ENCODE measurements around the gene RPL35. TPM values are rescaled to one million over a fixed set of nuclear protein-coding genes. Genes with fewer than 3 reads are reported as not detected.

The RPL35 gene
- total RNA-seq, result 3,814 and 4,108 TPM in 2 replicates

DNA sequence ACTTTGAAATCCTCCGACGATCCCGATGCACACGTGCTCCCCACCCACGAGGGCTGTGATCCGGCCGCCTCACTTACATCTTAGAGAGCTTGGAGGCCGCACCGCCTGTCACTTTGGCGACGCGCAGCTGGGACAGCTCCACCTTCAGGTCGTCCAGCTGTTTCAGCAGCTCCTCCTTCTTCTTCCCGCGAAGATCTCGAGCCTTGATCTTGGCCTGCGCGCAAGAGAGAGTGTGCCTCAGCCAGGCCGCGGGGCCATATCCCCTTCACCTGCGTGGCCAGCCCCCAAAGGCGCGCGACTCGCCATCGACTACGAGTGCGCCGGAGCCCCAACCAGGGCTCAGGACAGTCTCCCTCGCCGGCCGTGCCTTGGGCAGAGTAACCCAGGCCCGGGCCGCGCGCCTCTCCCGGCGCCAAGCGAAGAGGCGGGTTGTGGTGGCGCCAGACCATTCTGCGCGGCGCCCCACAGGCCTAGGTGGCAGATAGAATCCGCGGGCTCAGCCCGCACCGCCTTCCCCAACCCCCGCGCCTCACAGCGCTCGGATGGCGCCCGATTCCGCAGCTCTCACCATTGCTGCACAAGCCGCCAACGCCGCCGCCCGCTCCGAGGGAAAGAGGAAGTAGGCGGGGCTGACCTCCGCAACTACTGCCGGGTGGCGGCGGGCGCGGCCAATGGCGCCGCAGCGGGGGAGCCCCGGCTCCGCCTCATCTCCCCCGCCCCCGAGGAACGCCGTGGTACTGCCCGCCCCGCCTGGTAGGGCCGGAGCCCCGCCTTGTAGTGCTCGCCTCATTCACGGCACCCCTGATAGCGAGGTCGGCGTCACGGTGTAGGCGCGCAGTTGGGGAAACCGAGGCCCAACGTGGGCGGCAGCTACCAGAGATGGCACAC is at the start of gene RPL35, which contains the start of gene ARPC5L:
Gene RPL35, minus strand, starts transcription at position 616 of the 888 bp plus-strand sequence. Its CDS starts 45 bp downstream, at position 571.
Gene ARPC5L, plus strand, starts transcription at position 789 of the 888 bp plus-strand sequence. CDS start 7,161 bp downstream, outside the sequence.

DNA sequence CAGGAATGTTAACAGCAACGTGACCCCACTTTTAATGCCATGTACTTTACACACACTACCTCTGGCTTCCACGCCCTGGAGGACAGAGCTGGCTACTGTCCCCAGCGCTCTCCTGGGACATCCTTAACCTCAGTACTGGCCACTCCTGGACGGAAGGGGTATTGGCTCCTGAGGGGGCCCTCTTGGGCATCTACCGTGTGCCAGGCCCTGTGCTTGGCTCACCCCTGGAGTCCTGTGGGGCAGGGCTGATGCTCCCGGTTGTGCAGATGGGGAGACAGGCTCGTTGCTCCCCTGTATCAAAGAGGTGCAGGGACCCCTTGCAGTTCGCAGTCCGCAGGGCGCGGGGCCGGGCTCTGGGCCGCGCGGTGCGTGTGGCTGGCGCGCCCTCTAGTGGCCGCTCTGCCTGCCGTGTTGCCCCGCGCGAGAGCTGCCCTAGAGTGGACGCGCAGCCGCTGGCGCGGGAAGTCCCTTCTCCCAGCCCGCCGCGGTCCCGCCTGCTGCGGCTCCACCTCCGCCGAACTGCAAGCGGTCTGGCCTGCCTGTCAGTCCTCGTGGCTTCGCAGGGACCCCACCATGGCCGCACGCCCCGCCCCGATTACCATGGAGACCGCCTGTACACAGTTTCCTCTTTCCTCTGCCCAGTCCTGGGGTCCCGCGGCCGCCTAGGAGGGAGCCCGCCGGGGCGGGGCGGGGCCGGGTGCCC is 8.8 kb downstream of the RPL35 start, which contains the start of gene WDR38:
Gene WDR38, plus strand, starts transcription at position 632 of the 703 bp plus-strand sequence. CDS start 72 bp downstream, outside the sequence.

Other genes with a start within 250 kb of the RPL35 start
- under 0.01 TPM in 2 replicates for gene NR6A1, start 90.6 kb downstream of the RPL35 start, total RNA-seq
- gene OLFML2A, start 84.8 kb downstream of the RPL35 start, total RNA-seq, result 14.1 and 33.0 TPM in 2 replicates
- gene WDR38, start 8.5 kb downstream of the RPL35 start, total RNA-seq, result not detected in 2 replicates
- gene ARPC5L, start 173 bp upstream of the RPL35 start, total RNA-seq, result 27.4 and 30.5 TPM in 2 replicates
- 8.1 and 14.5 TPM in 2 replicates for gene GOLGA1, start 79.1 kb upstream of the RPL35 start, total RNA-seq